Kidney (tissue), 14 donors: ENCODE measurements around the gene ZFPM1. TPM values are rescaled to one million over a fixed set of nuclear protein-coding genes. Genes with fewer than 3 reads are reported as not detected.

ENCODE experiments used
- DNase-seq, 5 donors: peaks; one replicate each; pipeline ENCODE4 v3.0.0-alpha.2; 2013 to 2020
- FAIRE-seq: peaks from 2 replicates; lab custom pipeline; 2012; peaks lifted over from hg19 to GRCh38; lab: Jason Lieb, UNC
- H3K27ac ChIP-seq, 2 donors: one replicate each; pipeline ENCODE4 v1.7.0; 2013; ENCODE audit warnings: low read depth in 2 of 2, low read length in 2 of 2, inconsistent platforms in 1 of 2
- H3K27me3 ChIP-seq: one replicate; pipeline ENCODE4 v1.7.1; 2013; ENCODE audit warnings: low read length, inconsistent platforms; ENCODE audit not compliant: control insufficient read depth, insufficient read depth
- H3K36me3 ChIP-seq, 3 donors: one replicate each; pipeline versions ENCODE4 v1.7.0 to v1.7.1; 2013; ENCODE audit warnings: low read length in 3 of 3, control low read depth in 1 of 3, inconsistent platforms in 1 of 3; ENCODE audit not compliant: insufficient read depth in 3 of 3, control insufficient read depth in 2 of 3
- H3K4me1 ChIP-seq, 3 donors: one replicate each; pipeline versions ENCODE4 v1.7.0 to v1.7.1; 2013; ENCODE audit warnings: low read length in 3 of 3, inconsistent platforms in 1 of 3, low read depth in 1 of 3; ENCODE audit not compliant: control insufficient read depth in 2 of 3, insufficient read depth in 2 of 3
- H3K4me3 ChIP-seq, 3 donors: one replicate each; pipeline versions ENCODE4 v1.7.0 to v1.8.1; 2013; ENCODE audit warnings: low read length in 3 of 3, control low read depth in 1 of 3, inconsistent platforms in 1 of 3
- H3K9ac ChIP-seq, 3 donors: one replicate each; pipeline versions ENCODE4 v1.7.0 to v1.7.1; 2013; ENCODE audit warnings: low read length in 3 of 3, control low read depth in 1 of 3, inconsistent platforms in 1 of 3
- H3K9me3 ChIP-seq, 3 donors: one replicate each; pipeline versions ENCODE4 v1.7.0 to v1.7.1; 2013; ENCODE audit warnings: low read length in 3 of 3, control low read depth in 1 of 3, inconsistent platforms in 1 of 3; ENCODE audit not compliant: control insufficient read depth in 2 of 3, insufficient read depth in 1 of 3
- CTCF ChIP-seq: IDR thresholded peaks from 3 replicates; pipeline ENCODE4 v1.5.1; 2012; ENCODE audit warnings: mild to moderate bottlenecking, moderate library complexity, borderline replicate concordance; ENCODE audit not compliant: insufficient read depth; ENCODE audit errors: extremely low read depth
- intact Hi-C: fragments of 100-400 bp; cut with DNase I; formaldehyde crosslinking; loops from one replicate; pipeline ENCODE4 v1.11.1; 2022
- polyA plus RNA-seq: library from polyadenylated mRNA; stranded (reverse); fragments of 350-450 nt; fragmentation: Illumina TruSeq; extraction: RNeasy Lipid Tissue Mini Kit (QIAGEN cat#74804); gene quantifications from one replicate; pipeline ENCODE4 v1.2.3, GENCODE V29; 2014; ENCODE audit warnings: low read depth, low replicate concordance; ENCODE audit not compliant: insufficient read depth
- total RNA-seq: library from RNA; stranded (reverse); fragmentation: NEBNext Ultra II Directional; extraction: Animal tissue kit (Norgen Biotek cat#: 25700); gene quantifications from one replicate; pipeline ENCODE4 v1.2.1, GENCODE V29; 2021
- donor health status: control.
- donor health status: control.
- donor health status: control.
- donor health status: control.
- donor health status: control.
- donor health status: DM: yes; HTN: yes; CAD: no.
- donor health status: Normal renal cell carcinoma (clear cell type).

The ZFPM1 gene
- total and polyA plus RNA-seq, 2 donors from 2014 or later: 1.9 to 9.2 TPM

GRCh38 chr16:88452482-88453216, 431 bp upstream of the ZFPM1 start:
- DNase-seq (peak; percentile 98 to 99 (median 98)), FAIRE-seq (no peak)
- intact Hi-C loops: no loop called here
- Histone ChIP-seq H3K9ac (no peak overlapping the region), H3K4me1 (peaks cover 0 to 30% (median 0%) of the 10 kb centered on the region in 3 donors), H3K27me3 (no peaks in the 10 kb centered on the region), H3K9me3 (no peaks in the 10 kb centered on the region), H3K36me3 (no peaks in the 10 kb centered on the region), H3K27ac (peak overlapping the region in 1 of 2 donors; percentile 22), H3K4me3 (peak overlapping the region in 2 of 3 donors; percentile 33 to 57)
- TF ChIP-seq CTCF: no peak

GRCh38 chr16:88453611-88454522, 787 bp downstream of the ZFPM1 start:
- no peak for FAIRE-seq

GRCh38 chr16:88454523-88454947, 1.5 kb downstream of the ZFPM1 start:
- DNase-seq: peak in 1 of 5 donors; percentile 77
- Histone ChIP-seq H3K27ac (peak overlapping the region; percentile 32 to 47), H3K27me3 (no peaks in the 10 kb centered on the region), H3K36me3 (no peaks in the 10 kb centered on the region), H3K9me3 (no peaks in the 10 kb centered on the region), H3K4me3 (peak overlapping the region; percentile 31 to 60 (median 52)), H3K9ac (peak overlapping the region in 2 of 3 donors; percentile 32 to 71), H3K4me1 (peaks cover 0 to 21% (median 0%) of the 10 kb centered on the region in 3 donors)
- FAIRE-seq: no peak
- TF ChIP-seq CTCF: no peak
- intact Hi-C loops: no loop called here

More at GRCh38 chr16:88453611-88454522, 787 bp downstream of the ZFPM1 start:
- TF ChIP-seq CTCF: no peak
- H3K4me3 ChIP-seq: peak overlapping the region in 1 of 3 donors; percentile 60
- peak overlapping the region in 1 of 3 donors; percentile 71 for H3K9ac ChIP-seq
- peaks cover 0 to 23% (median 0%) of the 10 kb centered on the region in 3 donors for H3K4me1 ChIP-seq
- no peaks in the 10 kb centered on the region for H3K27me3 ChIP-seq
- DNase-seq: peak in 3 of 5 donors; percentile 32 to 81 (median 61)
- intact Hi-C loops: no loop called here
- no peaks in the 10 kb centered on the region for H3K9me3 ChIP-seq
- H3K27ac ChIP-seq: peak overlapping the region in 1 of 2 donors; percentile 47
- H3K36me3 ChIP-seq: no peaks in the 10 kb centered on the region
